K562 (cell line): Measurements from ENCODE around the gene GRIPAP1. TPM values are rescaled to one million over a fixed set of nuclear protein-coding genes. Genes with fewer than 3 reads are reported as not detected.

ENCODE experiments used
- ATAC-seq: fragments of 200-7000 bp; cut with Tn5 transposase; 3 replicates; pipeline ENCODE4 v1.9.1; 2020; ENCODE audit warnings: moderate library complexity
- BruUV-seq: library from RNA; stranded (reverse); fragments of 400-500 nt; replicated peaks from 2 replicates; lab custom pipeline; 2021; lab: Mats Ljungman, UMichigan
- CTCF ChIA-PET: fragments of 300-600 bp; formaldehyde crosslinking; extraction: SDS; loops from one replicate; lab custom pipeline; 2021; ENCODE audit warnings: low intra/inter-chr PET ratio; lab: Yijun Ruan, JAX
- POLR2A ChIA-PET: fragments of 300-600, 350-650 bp; sonication (Branson Sonifier 250); formaldehyde crosslinking; extraction: SDS; loops from one replicate; lab custom pipeline; 2021; ENCODE audit warnings: antibody characterized with exemption, inconsistent platforms; lab: Yijun Ruan, JAX
- DNase-seq, 4 experiments: peaks; one replicate each; pipeline versions ENCODE4 v3.0.0 to v3.0.0-alpha.2; 2011 to 2018; ENCODE audit warnings: low spot score in 3 of 4, mixed read lengths in 3 of 4; ENCODE audit errors: extremely low read depth in 1 of 4
- FAIRE-seq: peaks from 2 replicates; lab custom pipeline; 2011; peaks lifted over from hg19 to GRCh38; lab: Jason Lieb, UNC
- H2AFZ ChIP-seq: 2 replicates; pipeline ENCODE4 v1.6.0; 2011; ENCODE audit warnings: low read depth, low read length, control low read depth, inconsistent platforms
- H3K27ac ChIP-seq: fragments of 200-600 bp; 3 replicates; pipeline ENCODE4 v1.8.0; 2011; ENCODE audit warnings: low read depth, mild to moderate bottlenecking, control low read depth, inconsistent platforms, low read length, moderate library complexity, mixed read lengths; ENCODE audit errors: extremely low read depth
- H3K27me3 ChIP-seq, 2 experiments: fragments of 300-600 bp in 1 of 2; 2 replicates in 1 of 2; 3 replicates in 1 of 2; pipeline versions ENCODE4 v1.6.0 to v1.8.0; 2011; ENCODE audit warnings: inconsistent platforms in 2 of 2, low read length in 2 of 2, mild to moderate bottlenecking in 1 of 2, mixed read lengths in 1 of 2, moderate library complexity in 1 of 2; ENCODE audit not compliant: control insufficient read depth in 2 of 2, insufficient read depth in 2 of 2
- H3K36me3 ChIP-seq: fragments of 300-600 bp; 3 replicates; pipeline ENCODE4 v1.8.0; 2011; ENCODE audit warnings: mild to moderate bottlenecking, low read length, inconsistent platforms; ENCODE audit not compliant: control insufficient read depth, insufficient read depth
- H3K4me1 ChIP-seq, 2 experiments: fragments of 200-600 bp in 1 of 2; replicated peaks in 1 of 2; 2 replicates in 1 of 2; 3 replicates in 1 of 2; pipeline versions ENCODE4 v1.5.1 to v1.8.0; 2011; ENCODE audit warnings: inconsistent platforms in 2 of 2, low read length in 2 of 2, mild to moderate bottlenecking in 1 of 2, mixed read lengths in 1 of 2, moderate library complexity in 1 of 2; ENCODE audit not compliant: control insufficient read depth in 2 of 2, insufficient read depth in 2 of 2
- H3K4me2 ChIP-seq: 2 replicates; pipeline ENCODE4 v1.6.1; 2011; ENCODE audit warnings: low read length, control low read depth, inconsistent platforms, mixed read lengths; ENCODE audit not compliant: insufficient read depth
- H3K4me3 ChIP-seq: fragments of 200-600 bp; sonication (generic), shearing (Covaris generic); 2 replicates; pipeline ENCODE4 v1.5.1; 2016; ENCODE audit warnings: control low read depth, inconsistent platforms
- H3K79me2 ChIP-seq: fragments of 200-600 bp; 3 replicates; pipeline ENCODE4 v1.8.0; 2011; ENCODE audit warnings: low read length, inconsistent platforms; ENCODE audit not compliant: control insufficient read depth, insufficient read depth
- H3K9ac ChIP-seq, 2 experiments: 2 replicates each; pipeline versions ENCODE4 v1.6.0 to v1.6.1; 2011; ENCODE audit warnings: low read depth in 2 of 2, low read length in 2 of 2, control low read depth in 1 of 2, inconsistent platforms in 1 of 2, mild to moderate bottlenecking in 1 of 2, mixed read lengths in 1 of 2; ENCODE audit not compliant: insufficient read depth in 1 of 2
- H3K9me1 ChIP-seq: one replicate; pipeline ENCODE4 v1.6.0; 2011; ENCODE audit warnings: inconsistent platforms, mild to moderate bottlenecking, low read length, moderate library complexity; ENCODE audit not compliant: control insufficient read depth, insufficient read depth
- H3K9me3 ChIP-seq: replicated peaks from 2 replicates; pipeline ENCODE4 v1.5.1; 2011; ENCODE audit warnings: low read depth, low read length, inconsistent platforms; ENCODE audit not compliant: control insufficient read depth, insufficient read depth
- H4K20me1 ChIP-seq: replicated peaks from 2 replicates; pipeline ENCODE4 v1.6.1; 2011; ENCODE audit warnings: low read length, inconsistent platforms, mixed read lengths; ENCODE audit not compliant: control insufficient read depth, insufficient read depth
- FOXP1 ChIP-seq: sonication (generic); formaldehyde crosslinking; IDR thresholded peaks from 2 replicates; pipeline ENCODE4 v1.8.0; 2022; ENCODE audit warnings: mild to moderate bottlenecking, missing genetic modification reagents
- HNRNPH1 ChIP-seq: fragments of 200-400 bp; formaldehyde crosslinking; optimal IDR thresholded peaks from 2 replicates; pipeline ENCODE3; 2017; ENCODE audit warnings: low read depth, mild to moderate bottlenecking, low read length, moderate library complexity
- L3MBTL2 ChIP-seq: fragments of 450-650 bp; IDR thresholded peaks from 2 replicates; pipeline ENCODE4 v1.6.1; 2016; ENCODE audit warnings: mild to moderate bottlenecking, moderate library complexity
- NFATC3 ChIP-seq: fragments of 450-650 bp; IDR thresholded peaks from 2 replicates; pipeline ENCODE4 v1.6.1; 2017; ENCODE audit warnings: mild to moderate bottlenecking
- NFYB ChIP-seq: IDR thresholded peaks from 2 replicates; pipeline ENCODE4 v1.6.1; 2011; ENCODE audit warnings: mild to moderate bottlenecking, moderate library complexity; ENCODE audit not compliant: insufficient read length; ENCODE audit errors: extremely low read depth
- NONO ChIP-seq, 2 experiments: fragments of 200-400 bp in 1 of 2; fragments of 450-650 bp in 1 of 2; formaldehyde crosslinking in 1 of 2; IDR thresholded peaks; 2 replicates each; pipeline ENCODE4 v1.6.1; 2017; ENCODE audit warnings: low read depth in 2 of 2, mild to moderate bottlenecking in 2 of 2, moderate library complexity in 2 of 2, low read length in 1 of 2
- NR2C2 ChIP-seq, 2 experiments: fragments of 200-800 bp in 1 of 2; sonication (Bioruptor generic) in 1 of 2; sonication (generic) in 1 of 2; formaldehyde crosslinking in 1 of 2; IDR thresholded peaks; 2 replicates each; pipeline versions ENCODE4 v1.6.1 to v1.8.0; 2016 to 2022; ENCODE audit warnings: mild to moderate bottlenecking in 1 of 2, missing compliant biosample characterization in 1 of 2, missing genetic modification characterization in 1 of 2, missing genetic modification reagents in 1 of 2
- RNF2 ChIP-seq: sonication (generic); IDR thresholded peaks from 2 replicates; pipeline ENCODE4 v1.6.1; 2016
- ZEB2 ChIP-seq: fragments of 450-650 bp; IDR thresholded peaks from 2 replicates; pipeline ENCODE4 v1.6.1; 2016
- ZNF431 ChIP-seq: sonication (generic); formaldehyde crosslinking; IDR thresholded peaks from 2 replicates; pipeline ENCODE4 v1.8.0; 2022; ENCODE audit warnings: mild to moderate bottlenecking, missing genetic modification reagents
- ZNF583 ChIP-seq: fragments of 250-450 bp; sonication (Bioruptor Pico); IDR thresholded peaks from 2 replicates; pipeline ENCODE4 v1.4.0; 2020
- WGBS: fragments of 100-300 bp; shearing (Covaris generic); methylation state at CpG from one replicate; pipeline ENCODE4 v1.1.6; 2016; ENCODE audit warnings: low coverage, mixed read lengths; ENCODE audit not compliant: insufficient coverage; ENCODE audit errors: missing lambda C conversion rate; 5-methylcytosine and 5-hydroxymethylcytosine counted together
- in situ Hi-C: fragments of 300-500 bp; cut with MboI; formaldehyde crosslinking; loops from 4 replicates; pipeline ENCODE4 v1.15.0; 2018; ENCODE audit warnings: inconsistent platforms, mixed read lengths
- intact Hi-C: fragments of 100-400 bp; cut with micrococcal nuclease; formaldehyde crosslinking; loops from 2 replicates; pipeline ENCODE4 v1.14.2; 2022
- polyA plus RNA-seq, 8 experiments: library from polyadenylated mRNA; depleted of rRNA in 4 of 8; stranded (reverse) in 5 of 8; unstranded in 3 of 8; fragments of >200 nt; fragmentation: Nextera tagmentation in 2 of 8; fragmentation: Illumina TruSeq in 1 of 8; extraction: Ambion mirVana in 2 of 8; extraction: Trizol in 1 of 8; gene quantifications; 2 replicates each; pipeline versions ENCODE4 v1.2.1 to v1.2.3, GENCODE V29; 2011 to 2014; ENCODE audit warnings: inconsistent platforms in 1 of 8, missing spikeins in 1 of 8
- total RNA-seq, 7 experiments: library from RNA; depleted of rRNA in 6 of 7; stranded (reverse); fragments of >200 nt in 6 of 7; fragmentation: Illumina TruSeq in 2 of 7; extraction: Trizol in 2 of 7; gene quantifications; 2 replicates each; pipeline versions ENCODE4 v1.2.1 to v1.2.3, GENCODE V29; 2011 to 2021; ENCODE audit warnings: low replicate concordance in 1 of 7
- TF ChIP-seq, protein P1 (sequence below): sonication (generic); formaldehyde crosslinking; IDR thresholded peaks from 2 replicates; pipeline ENCODE4 v1.8.0; 2022; ENCODE audit warnings: mild to moderate bottlenecking, missing genetic modification reagents, borderline replicate concordance
- TF ChIP-seq, protein P2 (sequence below): fragments of 250-450 bp; sonication (Bioruptor Pico); IDR thresholded peaks from 2 replicates; pipeline ENCODE4 v1.8.0; 2022; ENCODE audit warnings: moderate library complexity, mild to moderate bottlenecking, inconsistent platforms

The GRIPAP1 gene
- total and polyA plus RNA-seq, 9 of the 15 experiments (the other 6 are each of a cell fraction or from before 2014, with no cell fraction given), result 4.1 to 41.6 (median 24.0) TPM

DNA sequence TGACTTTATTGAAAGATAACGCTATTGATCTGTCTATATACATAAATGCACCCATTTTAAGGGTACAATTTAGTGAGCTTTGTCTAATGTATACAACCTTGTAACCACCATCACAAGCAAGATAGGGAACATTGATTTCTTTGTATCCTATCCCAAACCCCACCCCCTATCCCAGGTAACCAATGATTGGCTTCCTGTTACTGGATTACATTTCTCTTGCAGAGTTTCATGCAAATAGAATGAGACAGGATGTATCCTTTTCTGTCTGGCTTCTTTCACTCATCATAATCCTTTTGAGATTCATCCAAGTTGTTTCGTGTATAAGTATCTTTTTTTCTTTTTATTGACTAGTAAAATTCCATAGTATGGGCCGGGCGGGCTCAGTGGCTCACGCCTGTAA is 1.6 kb upstream of the GRIPAP1 start:
- Histone ChIP-seq H3K79me2 (peaks cover 18% of the 10 kb centered on the region), H3K4me2 (no peak overlapping the region), H3K9me3 (no peaks in the 10 kb centered on the region), H4K20me1 (no peaks in the 10 kb centered on the region), H3K36me3 (peaks cover 13% of the 10 kb centered on the region; the same call in 2 of the 3 replicates), H3K27ac (no peak overlapping the region), H3K4me1 (peaks cover 3 to 6% of the 10 kb centered on the region in 2 experiments; a peak in 2 of 5 replicates), H3K27me3 (no peaks in the 10 kb centered on the region), H3K9me1 (no peaks in the 10 kb centered on the region), H3K9ac (no peak overlapping the region), H3K4me3 (no peak overlapping the region), H2AFZ (0 out of 2 replicates have a peak overlapping the region, but pooled peaks have one; percentile 22)
- DNase-seq, result peak in 1 of 4 experiments; percentile 30
- no peak for FAIRE-seq
- intact Hi-C loops, result loop anchor here (5.0 kb wide), 2 partner anchors 39 to 46 kb away; partner anchors contain the start of genes OTUD5 and TFE3
- in situ Hi-C loops, result no loop called here
- 64% methylated on average over 5 of the region's 5 CpGs for WGBS
- no TSS peak for BruUV-seq
- ATAC-seq, result no peak
- CTCF ChIA-PET, result no interaction called here
- POLR2A ChIA-PET, result no interaction called here
- TF ChIP-seq RNF2, result no peak
- TF ChIP-seq, protein P1, sequence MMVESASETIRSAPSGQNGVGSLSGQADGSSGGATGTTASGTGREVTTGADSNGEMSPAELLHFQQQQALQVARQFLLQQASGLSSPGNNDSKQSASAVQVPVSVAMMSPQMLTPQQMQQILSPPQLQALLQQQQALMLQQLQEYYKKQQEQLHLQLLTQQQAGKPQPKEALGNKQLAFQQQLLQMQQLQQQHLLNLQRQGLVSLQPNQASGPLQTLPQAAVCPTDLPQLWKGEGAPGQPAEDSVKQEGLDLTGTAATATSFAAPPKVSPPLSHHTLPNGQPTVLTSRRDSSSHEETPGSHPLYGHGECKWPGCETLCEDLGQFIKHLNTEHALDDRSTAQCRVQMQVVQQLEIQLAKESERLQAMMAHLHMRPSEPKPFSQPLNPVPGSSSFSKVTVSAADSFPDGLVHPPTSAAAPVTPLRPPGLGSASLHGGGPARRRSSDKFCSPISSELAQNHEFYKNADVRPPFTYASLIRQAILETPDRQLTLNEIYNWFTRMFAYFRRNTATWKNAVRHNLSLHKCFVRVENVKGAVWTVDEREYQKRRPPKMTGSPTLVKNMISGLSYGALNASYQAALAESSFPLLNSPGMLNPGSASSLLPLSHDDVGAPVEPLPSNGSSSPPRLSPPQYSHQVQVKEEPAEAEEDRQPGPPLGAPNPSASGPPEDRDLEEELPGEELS (CRISPR knock-in tag), result no peak
- TF ChIP-seq L3MBTL2, result no peak
- no peak for TF ChIP-seq HNRNPH1
- TF ChIP-seq FOXP1 (CRISPR knock-in tag), result no peak
- TF ChIP-seq ZNF431 (CRISPR knock-in tag), result no peak
- no peak for TF ChIP-seq NFATC3
- no peak for TF ChIP-seq NR2C2 (CRISPR knock-in tag; IDR thresholded peaks at IDR 0.05)
- TF ChIP-seq NR2C2 (tag; IDR thresholded peaks at IDR 0.05), result no peak
- no peak for TF ChIP-seq ZNF583 (CRISPR knock-in tag)
- no peak for TF ChIP-seq NFYB
- no peak for TF ChIP-seq ZEB2
- TF ChIP-seq, protein P2, sequence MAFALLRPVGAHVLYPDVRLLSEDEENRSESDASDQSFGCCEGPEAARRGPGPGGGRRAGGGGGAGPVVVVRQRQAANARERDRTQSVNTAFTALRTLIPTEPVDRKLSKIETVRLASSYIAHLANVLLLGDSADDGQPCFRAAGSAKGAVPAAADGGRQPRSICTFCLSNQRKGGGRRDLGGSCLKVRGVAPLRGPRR (CRISPR knock-in tag), result no peak
- no peak for TF ChIP-seq NONO (IDR thresholded peaks at IDR 0.05; ENCODE audit: low read depth in 2 of 2, low read length in 1 of 2)
- TF ChIP-seq, all 486 proteins: peak for 0
